Measurements from ENCODE around the gene SEPTIN8.

Gene SEPTIN8

DNA sequence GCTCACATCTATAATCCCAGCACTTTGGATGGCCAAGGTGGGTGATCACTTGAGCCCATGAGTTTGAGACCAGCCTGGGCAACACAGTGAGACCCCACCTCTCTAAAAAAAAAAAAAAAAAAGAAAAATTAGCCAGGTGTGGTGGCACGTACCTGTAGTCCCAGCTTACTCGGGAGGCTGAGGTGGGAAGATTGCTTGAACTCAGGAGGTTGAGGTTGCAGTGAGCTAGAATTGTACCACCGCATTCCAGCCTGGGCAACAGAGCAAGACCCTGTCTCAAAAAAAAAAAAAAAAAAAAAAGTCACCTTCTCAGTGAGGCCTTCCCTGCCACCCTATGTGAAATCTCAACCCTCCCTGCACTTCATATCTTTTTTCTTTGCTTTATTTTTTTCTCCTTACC, 14.0 kb upstream of the SEPTIN8 start:
- peaks cover 19% of the 10 kb centered on the region for H3K27me3 ChIP-seq (replicated peaks; ENCODE audit: control insufficient read depth, insufficient read depth, low read length)
- no peaks in the 10 kb centered on the region for H3K9me3 ChIP-seq (ENCODE audit: control insufficient read depth, low read length)
- no peaks in the 10 kb centered on the region for H3K36me3 ChIP-seq (ENCODE audit: control insufficient read depth, insufficient read depth, low read length, severe bottlenecking)
- peaks cover 9% of the 10 kb centered on the region for H3K4me1 ChIP-seq (ENCODE audit: control insufficient read depth, insufficient read depth, low read length)
- DNase-seq (ENCODE audit: low read depth): no peak
- no peak overlapping the region for H3K4me3 ChIP-seq (ENCODE audit: low read length)
- no peak overlapping the region for H3K9ac ChIP-seq (ENCODE audit: low read length)

DNA sequence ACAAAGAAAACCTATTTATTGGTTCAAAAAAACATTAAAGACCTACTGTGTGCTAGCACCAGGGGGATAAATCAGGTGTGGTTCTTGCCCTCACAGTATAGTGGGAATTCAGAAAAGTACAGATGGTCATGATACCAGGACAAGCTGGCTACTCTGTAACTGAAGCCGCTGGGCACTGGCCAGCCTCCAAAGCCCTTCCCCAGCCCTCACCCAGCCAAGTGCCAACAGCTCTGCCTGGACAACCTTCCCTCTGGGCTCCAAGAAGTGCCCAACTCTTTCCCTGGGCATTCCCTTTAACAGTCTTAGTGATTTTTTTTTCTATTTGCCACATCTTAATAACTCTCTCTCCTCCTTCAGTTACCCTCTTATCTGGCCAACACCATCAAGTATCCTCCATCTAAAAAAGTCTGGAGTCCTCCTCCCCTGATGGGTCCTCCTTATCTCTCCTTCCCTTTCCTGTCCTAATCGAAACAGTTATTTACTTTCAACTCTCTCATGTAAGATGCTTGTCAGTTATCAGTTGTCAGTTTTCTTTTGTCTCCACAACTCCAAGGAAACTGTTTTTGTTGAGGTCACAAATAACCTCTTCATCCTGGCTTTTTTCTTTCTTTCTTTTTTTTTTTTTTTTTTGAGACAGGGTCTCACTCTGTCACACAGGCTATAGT, 13.3 kb upstream of the SEPTIN8 start:
- DNase-seq (ENCODE audit: low read depth): no peak

DNA sequence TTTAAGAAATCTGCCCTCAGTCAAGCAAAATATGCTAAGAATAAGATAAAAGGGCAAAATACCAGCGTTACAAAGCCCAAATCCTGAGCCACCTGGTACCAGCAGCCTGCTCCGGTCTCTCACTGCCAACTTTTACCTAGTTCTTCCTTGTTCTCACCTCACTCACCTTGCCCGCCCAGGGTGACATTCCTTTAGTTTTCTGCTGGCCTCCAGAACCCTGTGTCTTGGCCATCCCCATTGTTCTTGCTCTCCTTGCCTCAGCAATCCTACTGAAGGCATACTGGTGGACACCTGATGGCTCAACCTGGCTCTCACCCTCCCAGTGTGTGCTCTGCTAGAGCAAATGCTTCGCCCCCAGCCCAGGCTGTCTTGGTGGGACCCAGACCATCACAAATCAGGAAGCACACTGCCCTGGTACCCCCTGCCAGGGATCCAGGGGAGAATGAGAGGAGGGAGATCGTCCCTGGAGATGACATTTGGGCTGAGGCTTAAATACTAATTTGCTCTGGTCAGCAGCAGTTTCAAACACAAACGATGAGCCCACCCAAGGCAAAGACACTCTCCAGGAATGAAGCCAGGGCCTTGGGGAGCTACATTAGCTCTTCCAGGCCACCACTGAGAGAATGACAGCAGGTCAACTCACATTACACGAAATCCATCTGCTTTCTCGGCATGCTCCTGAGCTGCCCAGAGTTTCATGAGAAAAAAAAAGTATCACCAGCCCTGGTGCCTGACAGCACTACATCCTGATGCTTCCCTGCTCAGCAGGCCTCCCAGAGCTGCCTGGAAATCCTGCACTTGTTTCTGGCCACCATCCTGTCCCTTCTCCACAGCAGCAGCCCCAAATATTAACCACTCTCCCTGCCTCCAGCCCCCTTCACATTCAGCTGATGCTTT, 12.2 kb upstream of the SEPTIN8 start:
- Histone ChIP-seq H3K9ac (ENCODE audit: low read length) (no peak overlapping the region), H3K36me3 (ENCODE audit: control insufficient read depth, insufficient read depth, low read length, severe bottlenecking) (no peaks in the 10 kb centered on the region), H3K4me3 (ENCODE audit: low read length) (no peak overlapping the region), H3K9me3 (ENCODE audit: control insufficient read depth, low read length) (no peaks in the 10 kb centered on the region), H3K4me1 (ENCODE audit: control insufficient read depth, insufficient read depth, low read length) (peaks cover 9% of the 10 kb centered on the region), H3K27me3 (replicated peaks; ENCODE audit: control insufficient read depth, insufficient read depth, low read length) (peaks cover 19% of the 10 kb centered on the region)
- DNase-seq (ENCODE audit: low read depth): no peak

More for the DNA sequence above, 13.3 kb upstream of the SEPTIN8 start:
- H3K27me3 ChIP-seq (replicated peaks; ENCODE audit: control insufficient read depth, insufficient read depth, low read length): peaks cover 19% of the 10 kb centered on the region
- no peak overlapping the region for H3K4me3 ChIP-seq (ENCODE audit: low read length)
- no peaks in the 10 kb centered on the region for H3K9me3 ChIP-seq (ENCODE audit: control insufficient read depth, low read length)
- peaks cover 9% of the 10 kb centered on the region for H3K4me1 ChIP-seq (ENCODE audit: control insufficient read depth, insufficient read depth, low read length)
- no peak overlapping the region for H3K9ac ChIP-seq (ENCODE audit: low read length)
- no peaks in the 10 kb centered on the region for H3K36me3 ChIP-seq (ENCODE audit: control insufficient read depth, insufficient read depth, low read length, severe bottlenecking)

DNA sequence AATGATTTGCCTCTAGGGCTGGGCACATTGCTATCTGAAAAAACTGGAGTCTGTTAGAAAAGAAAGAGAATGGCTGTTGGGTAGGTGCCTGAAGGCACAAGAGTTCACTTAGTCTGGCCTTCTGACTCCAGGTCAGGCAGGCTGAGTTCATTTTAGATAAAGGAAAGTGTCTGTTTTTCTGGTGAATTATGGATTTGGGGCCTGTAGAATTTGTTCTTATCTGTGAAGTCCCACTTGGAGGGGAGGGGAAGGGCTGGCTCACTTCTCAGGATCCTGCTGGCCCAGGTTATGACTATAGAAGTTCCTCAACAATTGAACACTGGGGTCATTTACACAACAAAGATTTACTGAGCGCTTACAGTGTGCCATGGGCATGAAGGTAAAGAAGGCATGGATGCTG, 11.5 kb upstream of the SEPTIN8 start:
- H3K9me3 ChIP-seq (ENCODE audit: control insufficient read depth, low read length): no peaks in the 10 kb centered on the region
- no peak for DNase-seq (ENCODE audit: low read depth)
- H3K36me3 ChIP-seq (ENCODE audit: control insufficient read depth, insufficient read depth, low read length, severe bottlenecking): no peaks in the 10 kb centered on the region
- peaks cover 9% of the 10 kb centered on the region for H3K4me1 ChIP-seq (ENCODE audit: control insufficient read depth, insufficient read depth, low read length)
- H3K27me3 ChIP-seq (replicated peaks; ENCODE audit: control insufficient read depth, insufficient read depth, low read length): peaks cover 19% of the 10 kb centered on the region
- no peak overlapping the region for H3K9ac ChIP-seq (ENCODE audit: low read length)
- no peak overlapping the region for H3K4me3 ChIP-seq (ENCODE audit: low read length)

DNA sequence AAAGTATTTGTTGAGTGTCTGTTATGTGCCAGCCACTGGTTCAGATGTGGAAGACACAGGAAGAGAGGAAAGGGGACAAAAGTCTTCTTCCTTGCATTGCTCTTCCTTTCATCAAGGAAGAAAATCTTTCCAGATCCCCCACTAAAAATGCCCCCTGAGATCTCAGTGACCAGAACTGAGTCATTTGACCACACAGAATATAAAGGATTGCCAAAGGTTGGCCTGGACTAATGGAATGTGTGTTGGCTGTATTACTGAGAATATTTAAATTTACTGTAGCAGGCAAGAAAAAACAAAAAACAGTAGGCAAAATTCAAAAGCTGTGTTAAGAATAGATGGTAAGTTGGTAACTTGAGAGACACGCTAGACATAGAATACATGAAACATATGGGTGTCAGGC, 10.0 kb upstream of the SEPTIN8 start:
- Histone ChIP-seq H3K4me1 (ENCODE audit: control insufficient read depth, insufficient read depth, low read length) (peaks cover 9% of the 10 kb centered on the region), H3K9me3 (ENCODE audit: control insufficient read depth, low read length) (no peaks in the 10 kb centered on the region), H3K36me3 (ENCODE audit: control insufficient read depth, insufficient read depth, low read length, severe bottlenecking) (no peaks in the 10 kb centered on the region), H3K27me3 (replicated peaks; ENCODE audit: control insufficient read depth, insufficient read depth, low read length) (peaks cover 7% of the 10 kb centered on the region), H3K4me3 (ENCODE audit: low read length) (no peak overlapping the region), H3K9ac (ENCODE audit: low read length) (no peak overlapping the region)
- peak; percentile 28 for DNase-seq (ENCODE audit: low read depth)

DNA sequence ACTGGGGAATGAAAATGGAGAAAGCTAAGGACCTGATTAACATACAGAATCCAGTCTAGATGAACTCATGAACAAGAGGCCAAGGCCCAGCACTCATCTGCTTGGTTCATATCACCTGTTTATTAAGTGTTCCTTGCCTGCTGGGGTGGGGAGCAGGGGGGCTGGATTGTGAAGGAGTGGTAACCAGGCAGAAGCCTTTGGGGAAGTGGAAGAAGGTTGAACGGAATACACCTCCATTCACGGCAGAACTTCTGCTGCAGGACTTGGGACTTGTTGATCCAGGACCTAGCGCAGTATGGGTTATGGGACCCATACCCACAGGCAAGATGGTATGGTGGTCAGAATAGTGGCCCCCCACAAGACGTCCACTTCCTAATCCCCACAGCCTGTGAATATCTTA, 8.8 kb upstream of the SEPTIN8 start:
- no peak overlapping the region for H3K9ac ChIP-seq (ENCODE audit: low read length)
- H3K4me1 ChIP-seq (ENCODE audit: control insufficient read depth, insufficient read depth, low read length): peaks cover 9% of the 10 kb centered on the region
- H3K9me3 ChIP-seq (ENCODE audit: control insufficient read depth, low read length): no peaks in the 10 kb centered on the region
- H3K4me3 ChIP-seq (ENCODE audit: low read length): no peak overlapping the region
- peaks cover 7% of the 10 kb centered on the region for H3K27me3 ChIP-seq (replicated peaks; ENCODE audit: control insufficient read depth, insufficient read depth, low read length)
- DNase-seq (ENCODE audit: low read depth): no peak
- no peaks in the 10 kb centered on the region for H3K36me3 ChIP-seq (ENCODE audit: control insufficient read depth, insufficient read depth, low read length, severe bottlenecking)

DNA sequence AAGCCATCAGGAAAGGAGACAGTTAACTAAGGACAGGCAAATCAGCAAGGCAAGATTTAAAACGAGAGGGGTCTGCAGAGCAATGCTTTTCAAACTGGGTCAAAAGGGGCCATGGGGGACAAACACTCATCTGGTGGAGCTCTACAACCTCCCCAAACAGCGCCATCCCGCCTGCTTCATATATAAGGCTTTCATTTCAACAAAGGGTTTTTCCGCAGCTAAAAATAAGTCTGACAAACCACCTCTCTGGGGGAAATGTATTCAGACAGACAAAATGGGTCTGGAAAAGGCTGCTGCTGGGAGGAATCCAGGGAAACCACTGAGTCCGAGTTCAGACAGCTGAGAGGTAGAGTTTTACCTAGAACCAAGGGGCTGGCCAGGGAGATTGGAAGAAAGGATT, 8.3 kb upstream of the SEPTIN8 start:
- H3K36me3 ChIP-seq (ENCODE audit: control insufficient read depth, insufficient read depth, low read length, severe bottlenecking): no peaks in the 10 kb centered on the region
- peaks cover 7% of the 10 kb centered on the region for H3K27me3 ChIP-seq (replicated peaks; ENCODE audit: control insufficient read depth, insufficient read depth, low read length)
- H3K4me3 ChIP-seq (ENCODE audit: low read length): no peak overlapping the region
- no peak overlapping the region for H3K9ac ChIP-seq (ENCODE audit: low read length)
- H3K4me1 ChIP-seq (ENCODE audit: control insufficient read depth, insufficient read depth, low read length): peaks cover 9% of the 10 kb centered on the region
- H3K9me3 ChIP-seq (ENCODE audit: control insufficient read depth, low read length): no peaks in the 10 kb centered on the region
- DNase-seq (ENCODE audit: low read depth): no peak

DNA sequence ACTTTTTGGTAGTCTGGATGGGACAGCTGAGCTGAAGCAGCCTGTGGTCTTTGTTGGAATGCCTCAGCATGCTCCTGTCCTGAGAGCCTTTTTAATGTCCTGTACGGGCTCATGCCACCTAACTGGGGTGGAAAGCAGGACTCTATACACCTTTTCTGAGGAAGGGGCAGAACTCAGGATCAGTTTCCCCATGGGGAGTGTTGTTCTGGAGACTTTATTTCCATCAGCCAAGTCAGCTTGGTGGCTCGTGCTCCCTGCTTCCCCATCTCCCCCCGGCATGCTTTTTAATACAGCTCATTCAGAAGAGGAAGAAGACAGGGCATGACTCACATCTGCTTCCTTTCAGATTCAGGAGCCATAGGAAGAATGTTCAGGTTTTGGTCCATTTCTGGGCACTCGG, 5.1 kb upstream of the SEPTIN8 start:
- H3K9me3 ChIP-seq (ENCODE audit: control insufficient read depth, low read length): no peaks in the 10 kb centered on the region
- no peak overlapping the region for H3K4me3 ChIP-seq (ENCODE audit: low read length)
- no peak overlapping the region for H3K9ac ChIP-seq (ENCODE audit: low read length)
- no peaks in the 10 kb centered on the region for H3K27me3 ChIP-seq (replicated peaks; ENCODE audit: control insufficient read depth, insufficient read depth, low read length)
- peaks cover 5% of the 10 kb centered on the region for H3K4me1 ChIP-seq (ENCODE audit: control insufficient read depth, insufficient read depth, low read length)
- DNase-seq (ENCODE audit: low read depth): peak; percentile 40
- no peaks in the 10 kb centered on the region for H3K36me3 ChIP-seq (ENCODE audit: control insufficient read depth, insufficient read depth, low read length, severe bottlenecking)

DNA sequence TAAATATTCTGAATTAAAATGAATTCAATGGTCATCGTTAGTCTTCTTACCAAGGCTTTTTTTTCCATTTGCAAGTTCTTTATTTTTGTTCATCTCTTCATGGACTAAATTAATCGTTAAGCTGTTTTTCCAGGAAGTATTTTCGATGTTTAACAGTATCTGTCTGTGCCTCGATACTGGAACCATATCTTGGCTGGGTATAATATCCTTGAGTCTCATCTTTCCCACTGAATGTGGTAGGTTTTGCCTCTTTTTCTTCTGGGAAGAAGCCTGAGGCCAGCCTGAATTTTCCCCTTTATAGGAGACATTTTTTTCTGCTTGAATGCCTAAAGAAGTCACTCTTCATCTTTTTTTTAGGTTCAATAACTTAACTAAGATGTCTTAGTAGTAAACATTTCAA, 4.0 kb upstream of the SEPTIN8 start:
- Histone ChIP-seq H3K27me3 (replicated peaks; ENCODE audit: control insufficient read depth, insufficient read depth, low read length) (no peaks in the 10 kb centered on the region), H3K9ac (ENCODE audit: low read length) (no peak overlapping the region), H3K36me3 (ENCODE audit: control insufficient read depth, insufficient read depth, low read length, severe bottlenecking) (no peaks in the 10 kb centered on the region), H3K4me1 (ENCODE audit: control insufficient read depth, insufficient read depth, low read length) (peaks cover 3% of the 10 kb centered on the region), H3K4me3 (ENCODE audit: low read length) (no peak overlapping the region), H3K9me3 (ENCODE audit: control insufficient read depth, low read length) (no peaks in the 10 kb centered on the region)
- DNase-seq (ENCODE audit: low read depth): no peak

DNA sequence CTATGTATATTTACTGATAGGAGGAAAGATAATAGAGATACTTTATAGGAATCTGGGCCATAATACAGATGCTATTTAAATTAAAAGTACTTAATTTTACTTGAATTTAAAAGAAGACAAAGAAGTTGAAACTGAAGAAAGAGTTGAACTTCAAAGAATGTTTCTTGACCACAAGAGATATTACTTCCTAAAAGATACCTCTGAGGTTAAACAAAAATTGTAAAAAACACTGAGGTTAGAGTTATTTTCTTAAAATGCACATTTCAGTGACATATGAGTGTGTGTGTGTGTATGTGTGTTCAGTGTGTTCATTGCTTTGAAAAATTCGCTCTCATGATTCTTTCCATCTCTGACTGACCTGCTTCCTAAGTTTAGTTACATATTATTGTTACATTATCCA, 3.5 kb upstream of the SEPTIN8 start:
- Histone ChIP-seq H3K9ac (ENCODE audit: low read length) (no peak overlapping the region), H3K36me3 (ENCODE audit: control insufficient read depth, insufficient read depth, low read length, severe bottlenecking) (no peaks in the 10 kb centered on the region), H3K27me3 (replicated peaks; ENCODE audit: control insufficient read depth, insufficient read depth, low read length) (no peaks in the 10 kb centered on the region), H3K9me3 (ENCODE audit: control insufficient read depth, low read length) (no peaks in the 10 kb centered on the region), H3K4me1 (ENCODE audit: control insufficient read depth, insufficient read depth, low read length) (peaks cover 5% of the 10 kb centered on the region), H3K4me3 (ENCODE audit: low read length) (no peak overlapping the region)
- no peak for DNase-seq (ENCODE audit: low read depth)

DNA sequence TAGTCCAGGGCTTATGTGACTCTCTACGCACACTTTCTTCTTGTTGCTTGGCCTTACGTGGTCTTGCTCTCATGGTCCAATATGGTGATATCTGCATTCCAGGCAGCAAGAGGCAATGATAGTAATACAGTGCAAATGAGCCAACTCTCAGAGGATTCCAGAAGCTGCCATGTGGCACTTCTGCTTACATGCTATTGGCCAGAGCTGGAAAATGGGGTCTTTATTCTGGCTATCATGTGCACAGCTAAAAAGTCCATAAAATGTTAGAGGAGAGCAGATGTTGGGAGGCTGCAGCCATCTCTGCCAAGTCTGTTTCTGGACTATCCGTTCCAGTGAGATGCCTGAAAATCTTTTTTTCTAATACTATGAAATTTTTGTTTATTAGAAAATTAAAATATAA, 2.9 kb upstream of the SEPTIN8 start:
- no peaks in the 10 kb centered on the region for H3K27me3 ChIP-seq (replicated peaks; ENCODE audit: control insufficient read depth, insufficient read depth, low read length)
- no peaks in the 10 kb centered on the region for H3K36me3 ChIP-seq (ENCODE audit: control insufficient read depth, insufficient read depth, low read length, severe bottlenecking)
- no peak for DNase-seq (ENCODE audit: low read depth)

More for the DNA sequence above, 2.9 kb upstream of the SEPTIN8 start:
- Histone ChIP-seq H3K9me3 (ENCODE audit: control insufficient read depth, low read length) (no peaks in the 10 kb centered on the region), H3K9ac (ENCODE audit: low read length) (no peak overlapping the region), H3K4me1 (ENCODE audit: control insufficient read depth, insufficient read depth, low read length) (peaks cover 11% of the 10 kb centered on the region), H3K4me3 (ENCODE audit: low read length) (no peak overlapping the region)
